Type B pancreatic cell (in vitro differentiated cells): ENCODE data around the gene TP53INP2. TPM values are rescaled to one million over a fixed set of nuclear protein-coding genes. Genes with fewer than 3 reads are reported as not detected.

Experiments
- DNase-seq: peaks from one replicate; pipeline ENCODE4 v3.0.0; 2021; ENCODE audit warnings: mixed read lengths; ENCODE audit not compliant: unreplicated experiment; ENCODE audit errors: extremely low spot score
- H3K27ac Mint-ChIP-seq: 2 replicates; pipeline ENCODE4 v1.8.0; 2021; ENCODE audit warnings: mild to moderate bottlenecking, mixed read lengths
- H3K27me3 Mint-ChIP-seq: 2 replicates; pipeline ENCODE4 v1.8.0; 2021; ENCODE audit warnings: mixed read lengths
- H3K36me3 Mint-ChIP-seq: 2 replicates; pipeline ENCODE4 v1.8.0; 2021; ENCODE audit warnings: mixed read lengths
- H3K4me1 Mint-ChIP-seq: one replicate; pipeline ENCODE4 v1.8.0; 2021; ENCODE audit warnings: mixed read lengths; ENCODE audit not compliant: unreplicated experiment
- H3K4me3 Mint-ChIP-seq: 2 replicates; pipeline ENCODE4 v1.8.0; 2021; ENCODE audit warnings: mild to moderate bottlenecking, mixed read lengths
- H3K9me3 Mint-ChIP-seq: 2 replicates; pipeline ENCODE4 v1.8.0; 2021; ENCODE audit warnings: mixed read lengths
- total RNA-seq: library from RNA; stranded (reverse); gene quantifications from 2 replicates; pipeline ENCODE4 v1.2.1, GENCODE V29; 2021; ENCODE audit warnings: low replicate concordance
- TF ChIP-seq, protein P1 (sequence below): fragments of 200-600 bp; sonication (generic); conservative IDR thresholded peaks from 2 replicates; pipeline ENCODE4 v1.5.0; 2021; ENCODE audit warnings: antibody characterized with exemption, mild to moderate bottlenecking

Gene TP53INP2
- total RNA-seq, 1 donor from 2014 or later, result 39.6 TPM

DNA sequence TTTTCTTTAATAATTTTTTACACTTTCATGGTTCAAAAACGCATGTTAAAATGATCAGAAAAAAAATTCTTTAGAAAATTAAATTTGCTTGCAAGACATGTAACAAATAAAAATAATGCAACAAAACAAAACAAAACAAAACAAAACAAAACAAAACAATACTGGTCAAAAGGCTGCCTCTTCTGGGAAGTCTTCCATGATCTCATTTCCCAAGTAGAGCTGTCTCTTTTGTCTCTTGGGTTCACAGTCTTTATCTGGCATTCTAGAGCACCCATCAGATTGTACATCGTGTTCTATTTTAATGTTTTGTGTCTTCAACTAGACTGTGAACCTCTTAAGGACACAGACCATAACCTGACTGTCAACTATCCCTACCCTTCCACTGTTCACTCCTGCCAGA lies 25.3 kb downstream of the TP53INP2 start:
- TF ChIP-seq, protein P1, sequence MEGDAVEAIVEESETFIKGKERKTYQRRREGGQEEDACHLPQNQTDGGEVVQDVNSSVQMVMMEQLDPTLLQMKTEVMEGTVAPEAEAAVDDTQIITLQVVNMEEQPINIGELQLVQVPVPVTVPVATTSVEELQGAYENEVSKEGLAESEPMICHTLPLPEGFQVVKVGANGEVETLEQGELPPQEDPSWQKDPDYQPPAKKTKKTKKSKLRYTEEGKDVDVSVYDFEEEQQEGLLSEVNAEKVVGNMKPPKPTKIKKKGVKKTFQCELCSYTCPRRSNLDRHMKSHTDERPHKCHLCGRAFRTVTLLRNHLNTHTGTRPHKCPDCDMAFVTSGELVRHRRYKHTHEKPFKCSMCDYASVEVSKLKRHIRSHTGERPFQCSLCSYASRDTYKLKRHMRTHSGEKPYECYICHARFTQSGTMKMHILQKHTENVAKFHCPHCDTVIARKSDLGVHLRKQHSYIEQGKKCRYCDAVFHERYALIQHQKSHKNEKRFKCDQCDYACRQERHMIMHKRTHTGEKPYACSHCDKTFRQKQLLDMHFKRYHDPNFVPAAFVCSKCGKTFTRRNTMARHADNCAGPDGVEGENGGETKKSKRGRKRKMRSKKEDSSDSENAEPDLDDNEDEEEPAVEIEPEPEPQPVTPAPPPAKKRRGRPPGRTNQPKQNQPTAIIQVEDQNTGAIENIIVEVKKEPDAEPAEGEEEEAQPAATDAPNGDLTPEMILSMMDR, result no peak
- H3K4me1 Mint-ChIP-seq, result no peaks in the 10 kb centered on the region
- H3K27me3 Mint-ChIP-seq, result no peaks in the 10 kb centered on the region
- H3K36me3 Mint-ChIP-seq, result peaks cover 35% of the 10 kb centered on the region
- H3K4me3 Mint-ChIP-seq, result no peak overlapping the region
- no peak for DNase-seq
- H3K27ac Mint-ChIP-seq, result no peak overlapping the region
- H3K9me3 Mint-ChIP-seq, result no peaks in the 10 kb centered on the region

DNA sequence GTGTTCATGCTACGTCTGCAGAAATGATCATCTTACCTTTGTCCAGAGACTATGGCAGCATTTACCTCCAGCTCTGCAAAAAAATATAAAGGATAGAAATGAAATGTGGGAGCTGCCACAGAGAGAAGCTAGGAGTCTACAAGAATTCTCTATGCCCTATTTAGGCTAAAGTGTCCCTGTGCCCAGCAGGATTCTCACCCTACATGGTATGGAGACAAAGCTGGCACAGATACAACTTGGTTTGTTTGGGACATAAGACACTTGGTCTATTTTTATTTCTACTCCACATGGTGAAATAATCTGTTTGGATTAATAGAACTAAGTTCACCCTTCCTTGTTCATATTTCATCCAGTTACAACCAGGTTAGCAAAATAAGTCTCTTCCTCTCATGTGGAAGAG lies 28.4 kb downstream of the TP53INP2 start:
- TF ChIP-seq, protein P1, result no peak
- H3K4me3 Mint-ChIP-seq, result no peak overlapping the region
- no peaks in the 10 kb centered on the region for H3K4me1 Mint-ChIP-seq
- no peak for DNase-seq
- H3K9me3 Mint-ChIP-seq, result no peaks in the 10 kb centered on the region
- no peaks in the 10 kb centered on the region for H3K27me3 Mint-ChIP-seq
- H3K27ac Mint-ChIP-seq, result no peak overlapping the region
- peaks cover 28% of the 10 kb centered on the region for H3K36me3 Mint-ChIP-seq

DNA sequence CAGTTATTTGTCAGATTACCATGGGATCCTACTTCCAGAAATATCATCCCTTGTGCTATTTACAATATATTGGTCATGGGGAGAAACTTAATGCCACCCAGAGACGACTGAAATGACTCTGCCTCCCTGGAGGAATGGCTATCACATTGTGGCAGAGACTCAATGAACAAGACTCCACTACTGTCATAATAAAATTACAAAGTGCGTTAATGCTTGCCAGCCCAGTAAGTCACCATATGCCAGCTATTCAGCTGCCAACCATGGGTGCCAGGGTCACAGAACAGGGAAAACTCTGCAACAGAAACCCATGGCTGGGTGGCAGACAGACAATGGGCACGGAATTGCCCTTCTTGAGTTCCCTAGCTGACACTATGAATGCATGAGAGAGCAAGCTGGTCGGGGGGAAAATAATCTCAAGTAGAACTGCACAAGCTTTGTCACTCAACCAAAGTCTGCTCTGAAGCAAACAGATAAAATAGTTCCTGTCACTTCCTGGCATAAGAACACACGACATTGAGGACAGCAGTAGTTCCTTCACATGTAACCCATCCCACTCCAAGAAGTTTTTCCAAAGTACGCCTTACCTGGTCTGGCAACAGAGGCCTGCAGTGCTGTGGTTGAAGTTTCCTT lies 32.1 kb downstream of the TP53INP2 start:
- TF ChIP-seq, protein P1, result no peak
- Mint-ChIP-seq H3K9me3 (no peaks in the 10 kb centered on the region), H3K36me3 (peaks cover 29% of the 10 kb centered on the region), H3K4me1 (no peaks in the 10 kb centered on the region), H3K27me3 (no peaks in the 10 kb centered on the region), H3K4me3 (no peak overlapping the region), H3K27ac (no peak overlapping the region)
- no peak for DNase-seq

DNA sequence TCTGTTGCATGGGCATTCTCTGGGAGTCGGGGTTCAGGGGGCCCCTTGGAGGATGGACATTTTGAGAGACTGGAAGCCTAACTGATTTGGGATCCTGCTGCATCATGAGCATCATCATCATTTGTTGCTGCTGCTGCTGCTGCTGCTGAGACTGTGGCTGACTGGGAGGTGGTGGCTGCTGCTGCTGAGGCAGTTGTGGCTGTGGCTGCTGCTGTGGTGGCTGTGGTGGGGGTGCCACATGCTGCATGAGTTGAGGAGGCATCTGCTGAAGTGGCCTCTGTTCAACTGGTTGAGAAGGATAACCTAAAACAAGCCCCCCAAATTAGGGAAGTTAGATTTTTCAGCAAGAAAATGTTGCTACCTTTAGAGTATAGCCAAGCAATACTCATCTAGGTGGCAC lies 38.9 kb downstream of the TP53INP2 start:
- no peaks in the 10 kb centered on the region for H3K27me3 Mint-ChIP-seq
- H3K36me3 Mint-ChIP-seq, result peaks cover 16% of the 10 kb centered on the region
- H3K4me3 Mint-ChIP-seq, result no peak overlapping the region
- H3K4me1 Mint-ChIP-seq, result no peaks in the 10 kb centered on the region
- DNase-seq, result no peak
- TF ChIP-seq, protein P1, result no peak
- H3K27ac Mint-ChIP-seq, result no peak overlapping the region
- no peaks in the 10 kb centered on the region for H3K9me3 Mint-ChIP-seq

DNA sequence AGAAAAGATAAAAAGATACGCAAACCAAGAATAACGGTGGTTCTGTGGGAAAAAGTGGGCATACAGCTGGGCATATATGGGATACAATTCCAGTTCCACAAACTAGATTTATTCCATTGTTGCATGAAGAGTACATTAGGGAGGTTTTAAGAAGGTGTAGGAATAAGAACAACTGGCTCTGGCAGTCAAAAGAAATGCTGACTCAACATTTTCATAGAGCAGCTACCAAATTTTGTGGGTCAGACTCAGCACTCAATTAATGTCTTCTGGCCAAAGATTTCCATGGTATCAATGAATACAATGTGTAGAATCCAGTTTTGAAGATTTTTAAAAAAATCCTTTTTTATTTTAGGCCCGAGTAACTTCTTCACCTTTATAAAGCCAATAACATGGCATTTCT lies 40.2 kb downstream of the TP53INP2 start:
- H3K4me1 Mint-ChIP-seq, result no peaks in the 10 kb centered on the region
- H3K27ac Mint-ChIP-seq, result no peak overlapping the region
- H3K27me3 Mint-ChIP-seq, result no peaks in the 10 kb centered on the region
- H3K9me3 Mint-ChIP-seq, result no peaks in the 10 kb centered on the region
- H3K36me3 Mint-ChIP-seq, result peaks cover 22% of the 10 kb centered on the region
- no peak for DNase-seq
- TF ChIP-seq, protein P1, result no peak
- H3K4me3 Mint-ChIP-seq, result no peak overlapping the region

DNA sequence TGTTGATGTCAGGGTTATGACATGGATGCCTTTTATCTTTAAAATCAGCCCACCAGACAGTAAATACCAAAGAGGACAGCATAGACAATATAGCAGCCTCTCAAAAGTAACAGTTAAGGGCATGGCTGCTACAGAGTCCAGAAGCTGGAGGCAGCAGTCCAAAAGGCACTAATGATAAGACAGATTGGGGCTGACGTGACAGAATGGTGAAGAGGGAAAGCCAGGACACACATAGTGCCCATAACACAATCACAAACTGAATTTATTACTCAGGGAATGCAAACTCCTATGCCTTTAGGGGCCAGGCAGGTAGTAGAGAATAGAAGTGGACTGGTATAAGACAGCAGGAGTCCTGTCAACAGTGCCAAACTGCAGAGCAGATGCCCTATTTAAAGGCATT lies 40.7 kb downstream of the TP53INP2 start:
- H3K27ac Mint-ChIP-seq, result no peak overlapping the region
- no peaks in the 10 kb centered on the region for H3K4me1 Mint-ChIP-seq
- no peak overlapping the region for H3K4me3 Mint-ChIP-seq
- no peaks in the 10 kb centered on the region for H3K27me3 Mint-ChIP-seq
- H3K9me3 Mint-ChIP-seq, result no peaks in the 10 kb centered on the region
- H3K36me3 Mint-ChIP-seq, result peaks cover 22% of the 10 kb centered on the region
- TF ChIP-seq, protein P1, result no peak
- no peak for DNase-seq
